Smooth muscle cell (in vitro differentiated cells): Measurements from ENCODE around the gene RASAL3. TPM values are rescaled to one million over a fixed set of nuclear protein-coding genes. Genes with fewer than 3 reads are reported as not detected.
"Not testable (repeated sequence)": the region's sequence is repeated elsewhere in the genome, so short reads cannot be mapped to it uniquely, and the experiment has no call there.

Experiments used
- DNase-seq: peaks from one replicate; lab custom pipeline; 2025; ENCODE audit not compliant: unreplicated experiment; lab: John Stamatoyannopoulos, UW
- H2AFZ ChIP-seq: fragments of 200-600 bp; sonication (generic); 2 replicates; pipeline ENCODE4 v1.6.0; 2016; ENCODE audit warnings: antibody characterized with exemption, low read depth, mild to moderate bottlenecking
- H3F3A ChIP-seq: fragments of 200-600 bp; sonication (generic); 2 replicates; pipeline ENCODE4 v1.6.0; 2017; ENCODE audit warnings: antibody characterized with exemption, low read depth
- H3K27ac ChIP-seq: fragments of 200-600 bp; sonication (generic); 2 replicates; pipeline ENCODE4 v1.5.1; 2016; ENCODE audit warnings: low read depth, mild to moderate bottlenecking
- H3K27me3 ChIP-seq: fragments of 200-600 bp; sonication (generic); 2 replicates; pipeline ENCODE4 v1.6.1; 2016; ENCODE audit warnings: low read depth, mild to moderate bottlenecking
- H3K36me3 ChIP-seq: fragments of 200-600 bp; sonication (generic); 2 replicates; pipeline ENCODE4 v1.5.1; 2016; ENCODE audit warnings: low read depth
- H3K4me1 ChIP-seq: fragments of 200-600 bp; sonication (generic); 2 replicates; pipeline ENCODE4 v1.5.1; 2016; ENCODE audit warnings: low read depth
- H3K4me2 ChIP-seq: fragments of 200-600 bp; sonication (generic); 2 replicates; pipeline ENCODE4 v1.6.0; 2016; ENCODE audit warnings: mild to moderate bottlenecking
- H3K4me3 ChIP-seq: fragments of 200-600 bp; sonication (generic); 2 replicates; pipeline ENCODE4 v1.5.1; 2016; ENCODE audit warnings: mild to moderate bottlenecking
- H3K79me2 ChIP-seq: fragments of 200-600 bp; sonication (generic); 2 replicates; pipeline ENCODE4 v1.6.0; 2016; ENCODE audit warnings: low read depth, mild to moderate bottlenecking
- H3K9ac ChIP-seq: fragments of 200-600 bp; sonication (generic); 2 replicates; pipeline ENCODE4 v1.6.0; 2016; ENCODE audit warnings: low read depth
- H3K9me3 ChIP-seq: fragments of 200-600 bp; sonication (generic); replicated peaks from 2 replicates; pipeline ENCODE4 v1.5.1; 2016; ENCODE audit warnings: low read depth
- H4K20me1 ChIP-seq: fragments of 200-600 bp; sonication (generic); 2 replicates; pipeline ENCODE4 v1.6.0; 2016; ENCODE audit warnings: low read depth
- WGBS: methylation state at CpG from one replicate; pipeline ENCODE4 v1.1.7; 2016; ENCODE audit warnings: low lambda C conversion rate; 5-methylcytosine and 5-hydroxymethylcytosine counted together
- polyA plus RNA-seq: library from polyadenylated mRNA; unstranded; fragments of >200 nt; fragmentation: Nextera tagmentation; extraction: Ambion mirVana; gene quantifications from 2 replicates; pipeline ENCODE4 v1.2.1, GENCODE V29; 2016
- total RNA-seq: library from RNA; depleted of rRNA; stranded (reverse); fragments of >200 nt; gene quantifications from 2 replicates; pipeline ENCODE4 v1.2.3, GENCODE V29; 2014
- TF ChIP-seq, protein P1 (sequence below): fragments of 200-600 bp; sonication (generic); IDR thresholded peaks from 2 replicates; pipeline ENCODE4 v1.5.1; 2017; ENCODE audit warnings: borderline replicate concordance, mild to moderate bottlenecking, antibody characterized with exemption; ENCODE audit not compliant: insufficient read depth, poor library complexity, severe bottlenecking

Gene RASAL3
- total and polyA plus RNA-seq, 2 experiments from 2014 or later: 0.24 TPM; not detected in 1

DNA sequence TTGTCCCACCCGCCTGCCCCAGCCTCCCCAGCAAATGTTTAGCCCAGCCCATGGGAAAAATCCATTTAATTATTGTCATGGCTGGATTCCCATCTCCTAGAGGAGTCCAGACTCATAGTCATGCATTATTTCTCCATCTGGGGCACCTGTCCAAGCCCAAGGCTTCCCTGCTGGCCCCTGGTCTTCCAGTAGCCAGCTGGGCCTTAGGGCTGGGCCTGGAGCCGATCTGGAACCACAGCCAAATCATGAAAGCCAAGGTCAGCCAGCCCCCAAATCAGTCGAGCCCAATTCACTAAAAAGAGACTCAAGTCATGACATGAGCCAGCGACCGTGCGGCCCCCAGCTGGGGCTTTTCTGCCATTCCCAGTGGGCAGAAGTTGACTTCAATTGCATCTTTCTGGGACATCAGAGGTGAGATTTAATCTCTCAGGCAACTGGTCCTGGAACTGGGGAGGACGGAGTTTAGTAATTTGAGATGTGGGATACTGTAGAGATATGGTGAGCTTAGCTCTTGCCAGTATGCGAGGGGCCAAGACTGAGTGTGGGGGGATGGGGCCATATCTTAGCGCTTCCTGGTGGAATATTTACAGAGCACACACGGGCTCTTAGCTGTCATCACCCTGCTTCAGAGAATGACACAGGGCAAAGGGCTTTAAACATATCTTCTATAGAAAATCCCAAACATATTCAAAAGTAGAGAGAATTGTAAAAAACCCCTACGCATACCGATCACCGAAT, 24.3 kb upstream of the RASAL3 start:
- Histone ChIP-seq H3K4me2 (no peak overlapping the region), H2AFZ (no peak overlapping the region), H3K79me2 (no peaks in the 10 kb centered on the region), H3K4me1 (no peaks in the 10 kb centered on the region), H3K9ac (no peak overlapping the region), H3K27me3 (no peaks in the 10 kb centered on the region), H3F3A (no peaks in the 10 kb centered on the region), H3K9me3 (no peaks in the 10 kb centered on the region), H3K27ac (no peak overlapping the region), H3K4me3 (no peak overlapping the region), H3K36me3 (no peaks in the 10 kb centered on the region), H4K20me1 (no peaks in the 10 kb centered on the region)
- no peak for DNase-seq
- 83% methylated on average over 13 of the region's 13 CpGs for WGBS
- TF ChIP-seq, protein P1, sequence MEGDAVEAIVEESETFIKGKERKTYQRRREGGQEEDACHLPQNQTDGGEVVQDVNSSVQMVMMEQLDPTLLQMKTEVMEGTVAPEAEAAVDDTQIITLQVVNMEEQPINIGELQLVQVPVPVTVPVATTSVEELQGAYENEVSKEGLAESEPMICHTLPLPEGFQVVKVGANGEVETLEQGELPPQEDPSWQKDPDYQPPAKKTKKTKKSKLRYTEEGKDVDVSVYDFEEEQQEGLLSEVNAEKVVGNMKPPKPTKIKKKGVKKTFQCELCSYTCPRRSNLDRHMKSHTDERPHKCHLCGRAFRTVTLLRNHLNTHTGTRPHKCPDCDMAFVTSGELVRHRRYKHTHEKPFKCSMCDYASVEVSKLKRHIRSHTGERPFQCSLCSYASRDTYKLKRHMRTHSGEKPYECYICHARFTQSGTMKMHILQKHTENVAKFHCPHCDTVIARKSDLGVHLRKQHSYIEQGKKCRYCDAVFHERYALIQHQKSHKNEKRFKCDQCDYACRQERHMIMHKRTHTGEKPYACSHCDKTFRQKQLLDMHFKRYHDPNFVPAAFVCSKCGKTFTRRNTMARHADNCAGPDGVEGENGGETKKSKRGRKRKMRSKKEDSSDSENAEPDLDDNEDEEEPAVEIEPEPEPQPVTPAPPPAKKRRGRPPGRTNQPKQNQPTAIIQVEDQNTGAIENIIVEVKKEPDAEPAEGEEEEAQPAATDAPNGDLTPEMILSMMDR: no peak

DNA sequence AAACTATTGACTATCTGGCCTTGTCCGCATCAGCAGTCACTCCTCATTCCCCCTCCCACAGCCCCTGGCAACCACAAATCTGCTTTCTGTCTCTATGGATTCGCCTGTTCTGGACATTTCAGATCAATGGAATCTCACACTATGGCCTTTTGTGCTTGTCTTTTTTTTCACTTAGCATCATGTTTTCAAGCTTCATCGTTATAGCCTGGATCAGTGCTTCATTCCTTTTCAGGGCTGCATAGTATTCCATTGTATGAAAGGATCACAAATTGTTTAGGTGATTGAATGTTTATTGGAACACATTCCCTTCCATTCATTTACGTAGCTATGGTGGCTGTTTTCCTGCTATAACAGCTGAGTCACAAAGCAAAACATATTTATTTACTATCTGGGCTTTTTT, 22.7 kb upstream of the RASAL3 start:
- H3F3A ChIP-seq: no peaks in the 10 kb centered on the region

DNA sequence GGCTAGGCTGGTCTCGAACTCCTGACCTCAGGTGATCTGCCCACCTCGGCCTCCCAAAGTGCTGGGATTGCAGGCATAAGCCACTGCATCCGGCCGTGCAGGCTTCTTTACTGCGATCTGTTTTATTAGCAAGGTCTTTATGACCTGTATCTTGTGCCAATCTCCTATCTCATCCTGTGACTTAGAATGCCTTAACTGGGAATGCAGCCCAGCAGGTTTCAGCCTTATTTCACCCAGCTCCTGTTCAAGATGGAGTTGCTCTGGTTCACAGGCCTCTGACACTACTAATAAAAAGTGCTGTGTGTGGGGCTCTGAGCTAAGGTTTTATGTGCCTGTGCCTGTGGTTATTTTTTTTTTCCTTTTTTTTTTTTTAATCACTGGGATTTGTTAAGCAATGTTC, 21.4 kb upstream of the RASAL3 start:
- not testable (repeated sequence) for H3K4me2 ChIP-seq, H3K4me1 ChIP-seq, H3F3A ChIP-seq, H3K27ac ChIP-seq, H2AFZ ChIP-seq, H3K9ac ChIP-seq, H3K27me3 ChIP-seq, H4K20me1 ChIP-seq, H3K4me3 ChIP-seq, H3K36me3 ChIP-seq, H3K79me2 ChIP-seq, DNase-seq, H3K9me3 ChIP-seq
- 89% methylated on average over 5 of the region's 5 CpGs for WGBS

More for the DNA sequence above, 22.7 kb upstream of the RASAL3 start:
- WGBS: 80% methylated on average over 4 of the region's 4 CpGs
- Histone ChIP-seq H3K9ac (no peak overlapping the region), H2AFZ (no peak overlapping the region), H3K4me2 (no peak overlapping the region), H4K20me1 (no peaks in the 10 kb centered on the region), H3K4me1 (no peaks in the 10 kb centered on the region), H3K79me2 (no peaks in the 10 kb centered on the region), H3K27me3 (no peaks in the 10 kb centered on the region), H3K9me3 (no peaks in the 10 kb centered on the region), H3K4me3 (no peak overlapping the region), H3K36me3 (no peaks in the 10 kb centered on the region), H3K27ac (no peak overlapping the region)
- no peak for DNase-seq
- TF ChIP-seq, protein P1: no peak

DNA sequence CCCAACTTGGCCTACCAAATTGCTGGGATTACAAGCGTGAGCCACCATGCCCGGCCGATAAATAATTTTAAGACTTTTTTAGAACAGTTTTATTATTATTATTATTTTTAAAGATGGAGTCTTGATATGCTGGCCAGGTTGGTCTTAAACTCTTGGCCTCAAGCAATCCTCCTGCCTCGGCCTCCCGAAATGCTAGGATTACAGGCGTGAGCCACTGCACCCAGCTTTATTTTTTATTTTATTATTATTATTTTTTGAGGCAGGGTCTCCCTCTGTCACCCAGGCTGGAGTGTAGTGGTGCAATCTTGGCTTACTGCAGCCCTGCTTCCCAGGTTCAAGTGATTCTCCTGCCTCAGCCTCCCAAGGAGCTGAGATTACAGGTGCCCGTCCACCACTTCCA, 16.7 kb upstream of the RASAL3 start:
- H3K36me3 ChIP-seq, H3K27ac ChIP-seq, H3K27me3 ChIP-seq: not testable (repeated sequence)

More for the DNA sequence above, 16.7 kb upstream of the RASAL3 start:
- not testable (repeated sequence) for H3K4me2 ChIP-seq, H3K9ac ChIP-seq, H3F3A ChIP-seq, H3K9me3 ChIP-seq, H3K4me1 ChIP-seq, DNase-seq, H3K4me3 ChIP-seq, H4K20me1 ChIP-seq, H3K79me2 ChIP-seq, H2AFZ ChIP-seq
- WGBS: 81% methylated on average over 7 of the region's 7 CpGs
